ENCODE measurements around the gene GEMIN4.

GRCh38 chr17:767076-767475 lies 15.0 kb upstream of the GEMIN4 start:
- TF ChIP-seq CTCF (IDR thresholded peaks at IDR 0.05; ENCODE audit: low read depth, low read length) (no peak), EZH2phosphoT487 (IDR thresholded peaks at IDR 0.05; ENCODE audit: low read depth) (no peak)
